Measurements from ENCODE around the gene SLC39A11. TPM values are rescaled to one million over a fixed set of nuclear protein-coding genes. Genes with fewer than 3 reads are reported as not detected.
"Not testable (repeated sequence)": the region's sequence is repeated elsewhere in the genome, so short reads cannot be mapped to it uniquely, and the experiment has no call there.

SLC39A11 gene, protein sequence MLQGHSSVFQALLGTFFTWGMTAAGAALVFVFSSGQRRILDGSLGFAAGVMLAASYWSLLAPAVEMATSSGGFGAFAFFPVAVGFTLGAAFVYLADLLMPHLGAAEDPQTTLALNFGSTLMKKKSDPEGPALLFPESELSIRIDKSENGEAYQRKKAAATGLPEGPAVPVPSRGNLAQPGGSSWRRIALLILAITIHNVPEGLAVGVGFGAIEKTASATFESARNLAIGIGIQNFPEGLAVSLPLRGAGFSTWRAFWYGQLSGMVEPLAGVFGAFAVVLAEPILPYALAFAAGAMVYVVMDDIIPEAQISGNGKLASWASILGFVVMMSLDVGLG
- total RNA-seq (2014; rRNA removed; shearing (Covaris generic)): 7.6 and 7.9 TPM in 2 replicates

DNA sequence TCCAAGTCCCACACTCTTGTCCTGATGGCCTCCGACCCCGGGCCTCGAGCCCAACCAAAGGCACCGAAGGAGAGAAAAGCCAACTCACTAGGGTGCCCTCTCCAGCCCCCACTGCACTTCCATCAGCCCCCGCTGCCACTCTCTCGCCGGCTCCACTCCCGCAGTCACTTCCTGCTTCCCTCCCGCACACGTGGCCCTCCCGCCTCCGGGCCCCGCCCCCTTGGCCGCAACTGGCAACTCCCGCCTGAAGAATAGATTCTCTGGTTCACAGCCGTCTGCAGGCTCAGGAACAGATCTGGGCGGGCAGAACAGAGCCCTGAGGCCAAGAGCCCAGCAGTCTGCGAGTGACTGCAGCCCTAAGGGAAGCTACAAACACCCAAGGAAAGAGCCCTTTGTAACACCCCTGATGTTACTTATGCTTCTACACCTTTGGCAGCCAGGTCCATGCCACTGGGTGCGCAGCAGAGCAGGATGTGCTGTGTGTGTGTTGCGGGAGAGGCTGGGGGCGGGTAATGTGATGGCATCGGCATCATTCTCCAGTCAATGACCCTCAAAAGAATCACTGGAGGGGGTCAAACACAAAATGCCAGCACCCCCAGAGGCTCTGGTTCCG, at the start of gene SLC39A11:
SLC39A11 (minus strand) TSS at position 166 of the 613 bp plus-strand sequence. CDS start 3,924 bp downstream, outside the sequence.
- peak; percentile 91 for DNase-seq (ENCODE audit: low read depth)

DNA sequence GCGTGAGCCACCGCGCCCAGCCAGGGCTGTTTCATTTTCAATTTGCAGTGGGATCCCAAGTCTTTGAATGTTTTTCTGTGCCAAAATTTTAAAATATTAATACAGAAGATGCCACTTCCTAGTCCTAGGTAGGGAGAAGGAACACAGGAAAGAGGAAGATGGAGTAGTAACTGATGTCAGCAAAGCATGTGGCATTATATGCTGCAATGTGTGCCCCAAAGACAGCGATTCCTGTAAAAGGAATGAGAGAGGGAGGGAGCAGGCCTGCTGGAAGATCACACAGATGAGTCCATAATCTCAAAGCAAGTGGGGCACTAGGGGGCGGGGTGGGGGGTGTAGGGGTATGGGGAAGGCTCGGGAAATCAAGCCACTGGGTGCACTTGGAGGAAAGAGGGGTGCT, 48.9 kb upstream of the SLC39A11 start:
- DNase-seq (ENCODE audit: low read depth): no peak

DNA sequence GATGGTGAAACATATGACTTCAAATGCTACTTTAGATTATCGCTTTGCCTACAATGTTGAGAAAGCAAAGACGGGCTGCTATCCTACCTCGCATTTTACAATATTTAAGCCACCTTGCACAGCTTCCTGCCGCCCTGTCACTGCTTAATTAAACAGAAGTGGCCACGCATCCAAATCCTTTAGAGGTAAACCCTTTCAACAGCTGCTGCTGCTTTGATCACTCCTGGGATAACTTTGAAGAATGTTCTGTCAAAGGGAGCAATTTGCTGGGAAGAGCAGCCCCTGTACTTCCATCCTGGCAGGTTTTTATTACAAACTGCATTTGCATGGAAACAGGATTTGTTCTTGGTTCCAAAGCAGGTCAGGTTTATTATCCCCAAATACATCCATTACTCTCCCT, 48.1 kb upstream of the SLC39A11 start:
- no peak for DNase-seq (ENCODE audit: low read depth)

DNA sequence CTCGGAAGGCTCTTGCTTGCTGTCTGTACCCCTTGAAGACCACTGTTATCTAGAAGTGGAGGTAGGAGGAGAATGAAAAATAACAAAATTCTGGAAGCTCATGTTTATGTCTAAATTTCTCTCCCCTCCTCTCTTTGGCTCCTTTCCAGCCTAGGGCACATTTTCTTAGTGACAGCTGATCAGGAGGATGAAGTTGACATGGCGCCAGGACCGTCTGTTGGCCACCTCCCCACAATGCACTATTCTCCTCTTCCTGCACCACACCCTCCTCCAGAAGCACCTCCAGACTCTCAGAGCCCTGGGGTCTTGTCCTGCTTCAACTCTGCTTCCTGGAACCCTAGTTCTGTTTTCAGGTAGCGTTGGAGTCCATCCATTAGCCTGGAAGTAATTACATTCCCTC, 46.8 kb upstream of the SLC39A11 start:
- no peak for DNase-seq (ENCODE audit: low read depth)

DNA sequence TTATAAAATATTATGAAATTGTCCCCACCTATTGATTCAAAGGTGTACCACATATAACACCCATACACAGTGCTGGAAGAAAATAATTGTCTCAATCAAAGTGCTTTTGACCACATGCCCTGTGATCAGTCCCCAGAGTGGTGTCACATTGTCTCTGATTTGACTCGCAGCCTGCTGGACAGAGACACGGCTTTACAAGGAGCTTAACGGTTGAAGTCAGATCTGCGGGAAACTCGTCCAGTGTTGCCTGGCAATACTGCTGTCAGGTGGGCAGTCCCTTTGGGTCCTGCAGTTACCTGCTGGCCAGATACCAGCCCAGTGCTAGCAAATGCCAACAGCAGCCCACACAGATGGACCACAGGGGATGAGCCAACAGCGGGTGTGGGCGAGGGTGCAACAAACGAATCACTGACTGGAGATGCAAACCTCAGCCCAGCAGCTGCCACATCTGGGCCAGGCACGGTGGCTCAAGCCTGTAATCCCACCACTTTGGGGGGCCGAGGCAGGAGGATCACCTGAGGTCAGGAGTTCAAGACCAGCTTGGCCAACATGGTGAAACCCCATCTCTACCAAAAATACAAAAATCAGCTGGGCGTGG, 46.2 kb upstream of the SLC39A11 start:
- DNase-seq (ENCODE audit: low read depth): no peak

DNA sequence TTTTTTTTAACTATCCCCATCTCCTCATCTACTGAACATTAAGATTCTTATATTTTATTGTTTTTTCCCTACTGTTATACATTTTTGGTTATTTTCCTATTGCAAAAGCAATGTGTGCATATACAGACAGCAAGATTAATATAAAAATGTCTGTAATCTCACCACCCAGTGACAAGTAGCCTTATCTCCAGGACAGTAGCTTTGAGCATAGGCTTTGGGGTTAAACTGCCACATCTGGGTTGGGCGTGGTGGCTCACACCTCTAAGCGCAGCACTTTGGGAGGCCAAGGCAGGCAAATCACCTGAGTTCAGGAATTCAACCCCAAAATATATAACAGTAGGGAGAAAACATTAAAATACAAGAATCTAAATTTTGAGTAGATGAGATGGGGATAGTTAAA, 44.9 kb upstream of the SLC39A11 start:
- DNase-seq (ENCODE audit: low read depth): no peak

DNA sequence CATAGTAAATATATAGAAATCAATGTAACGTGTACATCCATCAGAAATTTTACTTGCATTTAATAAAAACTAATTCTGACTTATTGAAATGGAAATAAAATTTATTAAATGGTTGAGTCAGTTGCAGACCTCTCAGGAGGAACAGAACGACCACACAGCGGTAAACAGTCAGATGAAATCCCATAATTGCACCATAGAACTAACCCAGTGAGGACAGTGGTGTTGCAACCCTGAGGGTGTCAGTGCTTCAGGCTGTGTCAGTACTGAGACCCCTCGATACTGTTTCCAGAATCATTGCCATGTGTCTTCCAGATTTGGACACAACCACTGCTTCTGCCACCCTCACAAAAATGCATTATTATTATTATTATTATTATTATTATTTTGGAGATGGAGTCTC, 43.3 kb upstream of the SLC39A11 start:
- DNase-seq (ENCODE audit: low read depth): no peak

DNA sequence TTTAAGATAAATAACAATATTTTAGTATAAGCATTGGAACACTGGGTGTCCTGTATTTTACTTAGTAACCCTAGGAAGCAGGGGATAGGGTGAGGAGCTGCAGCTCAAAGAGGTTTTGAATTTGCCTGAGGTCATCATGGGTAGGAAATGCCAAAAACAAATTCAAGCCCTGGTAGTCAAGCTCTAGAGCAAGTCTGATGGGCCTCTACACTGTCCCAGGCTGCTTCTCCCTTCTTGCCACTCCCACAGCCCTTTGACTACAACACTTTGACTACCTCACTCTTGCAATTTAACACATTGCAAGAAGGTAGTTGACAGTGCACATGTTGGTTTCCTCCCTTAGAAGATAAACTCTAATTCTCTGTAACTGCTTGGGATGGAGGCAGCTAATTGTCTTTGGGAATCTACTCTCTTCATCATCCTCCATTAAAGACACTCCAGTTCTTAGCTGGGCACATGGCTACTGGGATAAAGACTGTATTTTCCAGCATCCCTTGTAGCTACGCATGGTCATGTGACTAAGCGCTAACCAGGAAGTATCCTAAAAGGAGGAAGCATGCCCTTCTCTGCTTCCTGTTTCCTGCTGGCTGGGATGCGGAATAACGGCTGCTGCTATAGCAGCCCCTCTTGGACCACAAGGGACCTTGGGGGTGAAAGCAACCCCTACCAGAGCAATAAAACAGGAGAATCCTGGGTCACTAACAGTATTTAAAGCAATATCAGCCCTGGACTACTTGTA, 41.6 kb upstream of the SLC39A11 start:
- no peak for DNase-seq (ENCODE audit: low read depth)

DNA sequence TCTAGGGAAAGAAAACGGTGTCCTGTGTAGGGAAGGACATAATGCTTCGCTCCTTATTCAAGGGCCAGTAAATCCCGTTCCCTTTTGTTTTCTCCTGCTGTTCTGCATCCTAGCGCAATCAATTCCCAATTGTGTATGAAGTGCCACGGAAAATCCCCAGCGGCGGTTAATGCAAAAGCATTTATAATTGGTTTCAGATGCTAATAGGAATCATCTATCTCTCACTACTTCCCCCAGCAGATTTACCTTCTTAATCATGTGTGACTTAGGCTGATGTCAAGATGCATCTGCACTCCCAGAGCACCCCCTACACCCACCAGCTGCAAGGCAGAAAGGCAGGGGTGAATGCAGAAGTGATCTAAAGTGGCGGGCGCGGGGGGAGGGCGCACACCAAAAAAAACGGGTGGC, 39.6 kb upstream of the SLC39A11 start:
- no peak for DNase-seq (ENCODE audit: low read depth)

DNA sequence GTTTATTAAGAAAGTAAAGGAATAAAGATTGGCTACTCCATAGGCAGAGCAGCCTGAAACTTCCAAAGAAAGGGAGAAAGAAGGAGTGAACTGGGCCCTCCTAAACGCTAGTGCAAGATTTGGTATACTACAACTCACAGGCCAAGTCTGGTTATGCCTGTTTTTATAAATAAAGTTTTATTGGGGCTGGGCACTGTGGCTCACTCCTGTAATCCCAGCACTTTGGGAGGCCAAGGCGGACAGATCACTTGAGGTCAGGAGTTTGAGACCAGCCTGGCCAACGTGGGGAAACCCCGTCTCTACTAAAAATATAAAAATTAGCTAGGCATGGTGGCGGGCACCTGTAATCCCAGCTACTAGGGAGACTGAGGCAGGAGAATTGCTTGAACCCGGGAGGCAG, 39.0 kb upstream of the SLC39A11 start:
- DNase-seq (ENCODE audit: low read depth): not testable (repeated sequence)

DNA sequence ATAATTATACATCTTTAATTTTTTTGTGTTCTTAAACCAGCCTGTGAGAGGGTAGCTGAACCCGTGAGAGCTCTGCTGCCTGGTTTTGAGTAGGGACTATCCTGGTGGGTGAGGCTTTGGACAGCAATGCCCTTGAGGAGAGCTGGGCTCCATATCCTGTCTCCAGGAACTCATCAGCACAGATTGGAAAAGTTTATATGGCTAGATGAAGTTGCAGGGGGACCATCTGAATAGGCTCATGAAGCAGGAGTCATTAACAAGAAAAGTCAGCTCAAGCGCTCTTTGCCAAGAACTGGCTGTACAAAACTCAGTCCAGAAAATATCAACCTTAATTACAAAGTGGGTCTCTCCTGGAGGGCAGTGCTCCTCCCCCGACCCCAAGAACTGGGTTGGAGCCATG, 38.5 kb upstream of the SLC39A11 start:
- DNase-seq (ENCODE audit: low read depth): no peak

DNA sequence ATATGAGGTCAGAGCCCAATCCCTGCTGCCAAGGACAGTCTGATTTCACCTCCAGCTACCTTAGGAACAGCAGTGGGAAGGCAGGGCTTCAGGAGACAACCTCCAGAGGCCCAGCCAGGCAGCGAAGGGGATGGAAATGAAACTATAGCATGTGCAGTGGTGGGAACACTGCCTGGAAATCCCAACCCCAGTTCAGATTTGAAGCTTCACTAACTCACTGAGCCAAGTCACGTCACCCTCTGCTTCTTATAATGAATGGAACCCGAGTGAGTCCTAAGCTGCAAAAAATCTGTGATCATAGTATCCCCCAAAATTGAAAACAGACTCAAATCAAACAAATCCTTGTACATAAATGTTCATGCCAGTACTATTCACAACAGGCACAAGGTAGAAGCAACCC, 36.0 kb upstream of the SLC39A11 start:
- no peak for DNase-seq (ENCODE audit: low read depth)

DNA sequence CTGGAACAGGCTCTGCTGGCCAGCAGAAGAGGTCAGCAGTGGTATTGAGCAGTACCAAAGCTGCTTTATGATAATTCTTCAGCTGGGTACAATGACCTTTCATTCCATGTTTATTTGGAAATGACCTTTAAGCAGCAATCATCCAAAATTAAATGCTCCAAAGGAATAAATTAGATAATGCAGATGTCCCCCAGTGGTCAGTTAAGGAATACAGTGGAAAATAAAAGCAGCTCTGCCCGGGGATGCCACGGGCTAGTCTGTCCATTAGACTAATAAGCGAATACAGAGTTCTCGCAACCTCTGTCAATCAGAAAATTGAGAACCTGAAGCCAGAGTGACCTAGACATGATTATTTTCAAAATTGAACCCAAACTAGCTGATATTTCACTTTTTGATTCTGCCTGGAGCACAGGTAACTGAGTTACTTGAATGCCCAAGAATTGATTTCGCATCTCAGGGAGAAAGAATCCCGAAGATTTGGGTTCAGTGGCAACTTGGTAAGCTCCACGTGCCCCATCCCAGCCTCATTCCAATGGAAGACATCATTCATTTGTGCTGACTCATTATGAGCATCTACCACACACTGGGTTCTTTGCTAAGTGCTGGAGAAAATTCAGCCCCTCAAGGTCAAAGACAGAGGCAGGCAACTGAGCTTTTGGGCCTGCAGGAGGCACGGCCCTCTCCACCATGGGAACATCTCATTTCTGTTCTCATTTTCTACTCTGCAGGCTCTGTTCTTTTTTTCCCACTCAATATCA, 34.4 kb upstream of the SLC39A11 start:
- peak; percentile 28 for DNase-seq (ENCODE audit: low read depth)

DNA sequence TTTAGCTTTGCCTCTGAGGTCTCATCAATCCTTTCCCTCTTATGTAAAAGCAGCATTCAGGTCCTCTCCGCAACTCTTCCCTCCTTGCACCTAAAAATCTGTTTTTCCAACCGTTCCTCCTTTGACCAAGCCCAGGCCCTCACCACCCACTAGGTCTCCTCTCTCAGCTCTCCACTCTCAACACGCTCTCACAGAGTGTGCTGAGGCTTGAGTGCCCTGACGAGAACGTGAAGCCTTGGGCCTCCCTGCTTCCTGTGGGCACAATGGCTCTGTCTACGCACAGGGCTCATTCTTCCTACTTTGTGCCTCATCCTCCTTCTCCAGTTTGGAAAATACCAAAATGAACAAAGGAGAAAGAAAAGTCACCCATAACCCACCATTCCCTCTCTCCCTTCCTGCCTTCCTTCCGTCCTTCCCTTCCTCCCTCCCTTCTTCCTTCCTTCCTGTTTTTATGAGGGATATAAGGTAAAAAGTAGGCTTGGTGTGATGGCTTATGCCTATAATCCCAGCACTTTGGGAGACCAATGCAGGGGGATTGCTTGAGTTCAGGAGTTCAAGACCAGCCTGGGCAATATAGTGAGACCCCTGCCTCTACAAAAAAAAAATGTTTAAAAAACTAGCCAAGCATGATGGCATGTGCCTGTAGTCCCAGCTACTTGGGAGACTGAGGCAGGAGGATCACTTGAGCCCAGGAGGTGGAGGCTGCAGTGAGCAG, 31.3 kb upstream of the SLC39A11 start:
- no peak for DNase-seq (ENCODE audit: low read depth)

DNA sequence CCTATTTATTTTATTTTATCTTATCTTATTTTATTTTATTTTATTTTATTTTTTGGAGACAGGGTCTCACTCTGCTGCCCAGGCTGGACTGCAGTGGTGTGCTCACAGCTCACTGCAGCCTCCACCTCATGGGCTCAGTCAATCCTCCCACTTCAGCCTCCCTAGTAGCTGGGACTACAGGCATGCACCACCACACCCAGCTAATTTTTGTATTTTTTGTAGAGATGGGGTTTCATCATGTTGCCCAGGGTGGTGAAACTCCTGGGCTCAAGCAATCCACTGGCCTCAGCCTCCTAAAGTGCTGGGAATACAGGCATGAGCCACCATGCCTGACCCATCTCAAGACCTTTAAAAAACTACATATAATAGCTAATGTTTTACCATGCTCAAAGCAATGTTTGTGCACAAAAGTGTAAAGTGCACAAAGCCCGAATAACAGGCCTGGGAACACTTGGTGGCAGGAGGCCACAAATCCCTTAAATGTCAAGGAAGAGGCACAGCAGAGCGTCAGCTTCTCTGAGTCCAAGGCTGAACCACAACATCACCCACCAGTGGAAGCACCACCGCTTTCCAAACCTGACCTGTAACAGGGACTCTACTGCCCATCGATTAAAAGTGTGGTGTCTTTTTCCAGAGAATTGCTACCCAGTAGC, 30.6 kb upstream of the SLC39A11 start:
- DNase-seq (ENCODE audit: low read depth): no peak

DNA sequence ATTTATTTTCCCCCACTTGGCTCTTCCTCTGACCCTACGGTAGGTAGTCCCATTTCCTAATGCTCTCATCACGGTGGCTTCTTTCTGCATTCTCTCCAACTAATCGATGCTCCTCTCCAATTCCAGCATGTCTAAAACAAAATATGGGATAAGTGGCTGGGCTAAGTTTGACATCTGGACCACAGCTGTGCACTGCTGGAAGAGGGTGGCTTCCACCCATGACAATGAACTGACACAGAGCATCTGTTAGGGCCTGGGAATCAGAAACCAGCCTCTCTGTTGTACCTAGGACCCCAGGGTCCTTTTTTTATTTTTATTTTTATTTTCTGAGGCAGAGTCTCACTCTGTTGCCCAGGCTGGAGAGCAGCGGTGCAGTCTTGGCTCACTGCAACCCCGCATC, 29.0 kb upstream of the SLC39A11 start:
- DNase-seq (ENCODE audit: low read depth): no peak

DNA sequence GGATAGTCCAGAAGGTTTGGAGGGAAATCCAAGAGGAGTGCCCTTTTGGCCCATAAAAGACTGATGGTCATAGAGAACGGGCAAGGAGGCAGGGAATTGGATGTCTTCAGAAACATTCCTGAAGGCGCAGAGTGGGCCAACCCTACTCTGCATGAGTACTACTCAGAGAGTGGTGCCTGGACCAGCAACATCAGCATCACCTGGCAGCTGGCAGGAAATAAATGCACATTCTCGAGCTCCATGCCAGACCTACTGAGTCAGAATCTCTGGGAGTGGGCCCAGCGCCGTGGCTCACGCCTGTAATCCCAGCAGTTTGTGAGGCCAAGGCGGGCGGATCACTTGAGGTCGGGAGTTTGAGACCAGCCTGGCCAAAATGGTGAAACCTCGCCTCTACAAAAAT, 27.1 kb upstream of the SLC39A11 start:
- DNase-seq (ENCODE audit: low read depth): no peak

DNA sequence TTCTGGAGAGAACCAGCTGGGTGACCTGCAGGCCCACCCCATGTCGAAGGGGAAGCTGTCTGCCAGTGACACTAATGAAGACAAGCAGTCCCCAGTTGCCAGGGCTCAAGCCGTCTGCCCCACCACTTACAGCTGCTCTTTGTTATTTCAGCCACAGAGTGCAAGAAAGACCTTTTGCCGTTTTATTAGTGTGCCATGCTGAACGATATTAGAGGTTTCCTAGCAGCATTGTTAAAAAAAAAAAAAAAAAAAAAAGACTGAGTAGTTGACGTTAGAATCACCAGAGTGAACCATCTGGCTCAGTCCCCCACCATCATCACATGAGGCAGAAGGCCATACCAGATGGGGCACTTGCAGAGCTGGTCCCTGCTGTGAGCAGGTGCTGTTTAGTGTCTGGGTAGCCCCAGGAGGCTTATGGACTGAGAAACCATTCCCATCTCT, 26.5 kb upstream of the SLC39A11 start:
- DNase-seq (ENCODE audit: low read depth): no peak

DNA sequence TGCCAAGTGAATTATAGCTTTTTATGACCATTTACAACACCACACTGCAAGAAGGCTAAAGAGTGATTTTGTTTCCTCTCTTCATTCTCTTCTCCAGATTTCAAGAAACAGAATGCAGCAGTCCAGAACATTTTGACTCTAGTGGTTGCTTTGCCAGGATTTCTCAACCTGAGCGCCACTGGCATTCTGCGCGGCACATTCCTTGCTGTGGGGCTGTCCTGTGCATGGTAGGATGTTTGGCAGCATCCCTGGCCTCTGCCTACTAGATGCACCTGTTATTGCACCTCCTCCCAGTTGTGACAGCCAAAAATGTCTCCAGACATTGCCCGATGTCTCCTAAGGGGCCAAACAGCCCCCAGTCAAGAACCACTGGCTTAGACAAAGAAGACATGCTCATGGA, 25.7 kb upstream of the SLC39A11 start:
- no peak for DNase-seq (ENCODE audit: low read depth)

DNA sequence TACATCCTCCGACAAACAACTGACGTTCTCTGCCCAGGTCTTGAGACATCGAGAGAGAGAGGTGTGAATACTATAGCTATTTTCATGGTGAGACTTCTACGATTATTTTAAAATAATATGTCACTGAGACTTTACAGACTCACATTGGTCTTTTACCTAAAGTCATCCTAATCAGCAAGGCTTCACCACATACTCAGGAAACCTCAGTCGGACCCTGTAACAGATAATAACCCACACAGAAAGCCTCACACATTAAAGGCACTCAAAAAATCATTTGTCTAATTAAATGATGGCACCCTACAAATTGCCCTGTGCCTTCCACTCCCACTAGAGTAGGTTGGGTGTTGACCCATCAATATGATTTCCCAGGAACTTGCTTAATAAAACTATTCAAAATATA, 19.8 kb upstream of the SLC39A11 start:
- no peak for DNase-seq (ENCODE audit: low read depth)

Data from RPMI7951 (cell line).